Endodermal cell (in vitro differentiated cells): ENCODE measurements around the gene BTBD19. TPM values are rescaled to one million over a fixed set of nuclear protein-coding genes. Genes with fewer than 3 reads are reported as not detected.

Source experiments
- DNase-seq: peaks from one replicate; pipeline ENCODE4 v3.0.0-alpha.2; 2017
- H3K27ac ChIP-seq: 2 replicates; pipeline ENCODE4 v1.5.1; 2013; ENCODE audit warnings: mild to moderate bottlenecking, low read depth, low read length, moderate library complexity
- H3K27me3 ChIP-seq: 2 replicates; pipeline ENCODE4 v1.6.1; 2013; ENCODE audit warnings: mild to moderate bottlenecking, low read length, moderate library complexity; ENCODE audit not compliant: insufficient read depth, control insufficient read depth, poor library complexity, severe bottlenecking
- H3K36me3 ChIP-seq: 2 replicates; pipeline ENCODE4 v1.7.0; 2013; ENCODE audit warnings: mild to moderate bottlenecking, low read length, moderate library complexity; ENCODE audit not compliant: control insufficient read depth, insufficient read depth
- H3K4me1 ChIP-seq: one replicate; pipeline ENCODE4 v1.7.0; 2013; ENCODE audit warnings: low read length; ENCODE audit not compliant: control insufficient read depth, insufficient read depth
- H3K4me3 ChIP-seq: 2 replicates; pipeline ENCODE4 v1.5.1; 2013; ENCODE audit warnings: mild to moderate bottlenecking, low read length, moderate library complexity
- H3K9ac ChIP-seq: 2 replicates; pipeline ENCODE4 v1.6.1; 2013; ENCODE audit warnings: mild to moderate bottlenecking, low read length, moderate library complexity; ENCODE audit not compliant: poor library complexity, severe bottlenecking; ENCODE audit errors: extremely low read depth
- H3K9me3 ChIP-seq: 2 replicates; pipeline ENCODE4 v1.6.1; 2013; ENCODE audit warnings: mild to moderate bottlenecking, low read length, moderate library complexity; ENCODE audit not compliant: control insufficient read depth
- H3K27ac Mint-ChIP-seq: 2 replicates; pipeline ENCODE4 v1.8.0; 2020; ENCODE audit warnings: mixed read lengths
- H3K27me3 Mint-ChIP-seq: 2 replicates; pipeline ENCODE4 v1.8.0; 2021; ENCODE audit warnings: mild to moderate bottlenecking, mixed read lengths; ENCODE audit not compliant: insufficient read depth
- H3K36me3 Mint-ChIP-seq: 2 replicates; pipeline ENCODE4 v1.8.0; 2020; ENCODE audit warnings: low read depth, mixed read lengths
- H3K4me1 Mint-ChIP-seq: 2 replicates; pipeline ENCODE4 v1.8.0; 2020; ENCODE audit warnings: mixed read lengths
- H3K4me3 Mint-ChIP-seq: 2 replicates; pipeline ENCODE4 v1.8.0; 2020; ENCODE audit warnings: mild to moderate bottlenecking, moderate library complexity, mixed read lengths
- H3K9me3 Mint-ChIP-seq: 2 replicates; pipeline ENCODE4 v1.8.0; 2020; ENCODE audit warnings: mild to moderate bottlenecking, mixed read lengths
- CTCF ChIP-seq: fragments of 200-600 bp; sonication (generic); conservative IDR thresholded peaks from 2 replicates; pipeline ENCODE4 v1.5.0; 2021; ENCODE audit warnings: antibody characterized with exemption, mild to moderate bottlenecking
- WGBS, 2 experiments: methylation state at CpG; one replicate each; pipeline versions ENCODE4 v1.1.5 to v1.1.7; 2013; ENCODE audit warnings: missing lambda C conversion rate in 2 of 2, mixed read lengths in 1 of 2; ENCODE audit not compliant: insufficient coverage in 1 of 2, insufficient read length in 1 of 2; 5-methylcytosine and 5-hydroxymethylcytosine counted together
- total RNA-seq, 2 donors: library from RNA; stranded (reverse); fragmentation: NEBNext Ultra II Directional in 1 of 2; extraction: Animal tissue kit (Norgen Biotek cat#: 25700) in 1 of 2; gene quantifications; 2 replicates in 1 of 2; 3 replicates in 1 of 2; pipeline ENCODE4 v1.2.1, GENCODE V29; 2021

Gene BTBD19
- total RNA-seq, 2 donors from 2014 or later, result 7.4 to 7.9 TPM

GRCh38 chr1:44777547-44777946 is 30.8 kb upstream of the BTBD19 start:
- H3K27ac ChIP-seq, result no peak overlapping the region
- H3K27ac Mint-ChIP-seq, result peak overlapping the region; percentile 73

GRCh38 chr1:44777969-44778635 is 30.2 kb upstream of the BTBD19 start:
- Histone ChIP-seq H3K9me3 (no peaks in the 10 kb centered on the region), H3K4me1 (no peaks in the 10 kb centered on the region), H3K36me3 (peaks cover 38% of the 10 kb centered on the region), H3K27ac (no peak overlapping the region), H3K27me3 (no peaks in the 10 kb centered on the region), H3K4me3 (peak overlapping the region; percentile 98), H3K9ac (no peak overlapping the region)
- no peak for TF ChIP-seq CTCF
- WGBS, 2 experiments, result 92 to 98% methylated on average over 12 to 13 of the region's 13 CpGs
- H3K9me3 Mint-ChIP-seq, result no peaks in the 10 kb centered on the region
- peak overlapping the region; percentile 87 for H3K4me3 Mint-ChIP-seq
- DNase-seq, result no peak
- peaks cover 57% of the 10 kb centered on the region for H3K36me3 Mint-ChIP-seq
- peaks cover 17% of the 10 kb centered on the region for H3K4me1 Mint-ChIP-seq
- H3K27me3 Mint-ChIP-seq, result no peaks in the 10 kb centered on the region
- peak overlapping the region; percentile 73 for H3K27ac Mint-ChIP-seq

More at GRCh38 chr1:44777547-44777946, 30.8 kb upstream of the BTBD19 start:
- DNase-seq, result no peak
- peaks cover 38% of the 10 kb centered on the region for H3K36me3 ChIP-seq
- peak overlapping the region; percentile 87 for H3K4me3 Mint-ChIP-seq
- no peaks in the 10 kb centered on the region for H3K27me3 Mint-ChIP-seq
- no peaks in the 10 kb centered on the region for H3K9me3 Mint-ChIP-seq
- H3K4me3 ChIP-seq, result peak overlapping the region; percentile 98
- peak overlapping the region; percentile 98 for H3K9ac ChIP-seq
- H3K4me1 Mint-ChIP-seq, result peaks cover 17% of the 10 kb centered on the region
- 94 to 97% methylated on average over 12 to 14 of the region's 14 CpGs for WGBS, 2 experiments
- no peak for TF ChIP-seq CTCF
- no peaks in the 10 kb centered on the region for H3K27me3 ChIP-seq
- peaks cover 57% of the 10 kb centered on the region for H3K36me3 Mint-ChIP-seq
- H3K4me1 ChIP-seq, result no peaks in the 10 kb centered on the region
- H3K9me3 ChIP-seq, result no peaks in the 10 kb centered on the region

DNA sequence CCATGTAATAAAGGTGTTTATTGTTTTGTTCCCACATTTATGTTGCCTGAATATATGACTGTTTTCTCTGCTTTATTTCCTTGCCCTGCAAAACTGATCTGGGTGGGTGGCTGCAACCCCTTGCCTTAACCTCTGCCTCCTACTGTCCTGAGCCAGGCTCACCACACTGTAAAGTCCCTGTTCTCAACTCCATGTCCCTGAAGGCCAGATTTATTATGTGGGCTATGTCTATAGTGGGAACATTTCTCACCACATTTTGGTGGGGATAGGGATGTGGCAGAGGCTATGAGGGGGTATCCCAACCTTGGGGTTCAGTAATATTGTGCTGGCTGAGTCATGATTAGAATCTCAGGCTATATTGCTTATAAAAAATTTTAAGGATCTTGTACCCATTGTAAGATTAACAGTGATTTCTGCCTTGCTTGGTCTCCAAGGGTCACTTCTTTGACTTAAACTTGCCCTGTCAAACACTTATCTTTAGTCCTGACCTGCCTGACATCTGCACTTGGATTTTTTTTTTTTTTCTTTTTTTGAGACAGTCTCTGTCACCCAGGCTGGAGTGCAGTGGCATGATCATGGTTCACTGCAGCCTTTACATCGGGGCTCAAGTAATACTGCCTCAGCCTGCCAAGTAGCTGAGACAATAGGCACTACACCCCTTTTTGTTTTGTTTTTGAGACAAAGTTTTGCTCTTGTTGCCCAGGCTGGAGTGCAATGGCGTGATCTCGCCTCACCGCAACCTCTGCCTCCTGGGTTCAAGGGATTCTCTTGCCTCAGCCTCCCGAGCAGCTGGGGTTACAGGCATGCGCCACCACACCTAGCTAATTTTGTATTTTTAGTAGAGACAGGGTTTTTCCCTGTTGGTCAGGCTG is 29.4 kb upstream of the BTBD19 start:
- no peak for DNase-seq
- H3K9me3 Mint-ChIP-seq, result no peaks in the 10 kb centered on the region
- peaks cover 57% of the 10 kb centered on the region for H3K36me3 Mint-ChIP-seq
- no peak overlapping the region for H3K27ac ChIP-seq
- no peak overlapping the region for H3K9ac ChIP-seq
- H3K27me3 Mint-ChIP-seq, result no peaks in the 10 kb centered on the region
- peaks cover 21% of the 10 kb centered on the region for H3K4me1 Mint-ChIP-seq
- no peaks in the 10 kb centered on the region for H3K9me3 ChIP-seq
- no peak for TF ChIP-seq CTCF
- H3K27me3 ChIP-seq, result no peaks in the 10 kb centered on the region
- H3K4me3 Mint-ChIP-seq, result peak overlapping the region; percentile 87
- H3K36me3 ChIP-seq, result peaks cover 38% of the 10 kb centered on the region
- H3K4me1 ChIP-seq, result no peaks in the 10 kb centered on the region
- 96 to 97% methylated on average over 3 to 6 of the region's 6 CpGs for WGBS, 2 experiments
- peak overlapping the region; percentile 98 for H3K4me3 ChIP-seq
- H3K27ac Mint-ChIP-seq, result peak overlapping the region; percentile 71
